HuH-7 (cell line): Measurements from ENCODE around the gene KRTAP2-3.

Experiments used
- DNase-seq: peaks from one replicate; pipeline ENCODE4 v3.0.0; 2011; ENCODE audit warnings: low spot score

The KRTAP2-3 gene

GRCh38 chr17:41029633-41030245, 30.2 kb downstream of the KRTAP2-3 start, which contains the start of gene KRTAP1-4:
Gene KRTAP1-4 (minus strand): TSS chr17:41030195. CDS start chr17:41030078, 117 bp downstream.
- DNase-seq: no peak

GRCh38 chr17:41026715-41027471, 33.0 kb downstream of the KRTAP2-3 start, which contains the start of gene KRTAP1-5:
Gene KRTAP1-5 (minus strand): TSS chr17:41027208. CDS start chr17:41027155, 53 bp downstream.
- DNase-seq: no peak

DNA sequence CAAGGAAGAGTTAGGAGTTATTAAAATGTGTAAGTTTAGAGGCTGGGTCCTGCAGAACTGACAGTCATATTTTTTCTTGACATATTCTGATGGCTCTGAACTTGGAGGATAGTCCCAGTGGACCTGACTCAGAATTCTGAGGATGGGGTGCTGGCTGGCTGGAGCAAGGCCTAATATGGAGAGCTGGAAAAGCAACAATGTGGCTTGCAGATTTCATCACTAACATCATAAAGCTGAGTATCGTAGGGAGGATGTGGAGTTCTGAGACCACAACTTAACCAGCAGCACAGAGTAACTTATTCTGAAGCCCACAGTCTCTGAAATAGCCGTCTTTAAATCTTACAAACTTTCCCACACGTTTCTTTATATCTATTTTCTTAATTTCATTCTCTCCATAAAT, 35.2 kb downstream of the KRTAP2-3 start:
- DNase-seq: no peak

- no peak for DNase-seq
Measured at GRCh38 chr17:41020336-41020735, 39.6 kb downstream of the KRTAP2-3 start.

GRCh38 chr17:41019415-41019814, 40.5 kb downstream of the KRTAP2-3 start:
- DNase-seq: no peak

DNA sequence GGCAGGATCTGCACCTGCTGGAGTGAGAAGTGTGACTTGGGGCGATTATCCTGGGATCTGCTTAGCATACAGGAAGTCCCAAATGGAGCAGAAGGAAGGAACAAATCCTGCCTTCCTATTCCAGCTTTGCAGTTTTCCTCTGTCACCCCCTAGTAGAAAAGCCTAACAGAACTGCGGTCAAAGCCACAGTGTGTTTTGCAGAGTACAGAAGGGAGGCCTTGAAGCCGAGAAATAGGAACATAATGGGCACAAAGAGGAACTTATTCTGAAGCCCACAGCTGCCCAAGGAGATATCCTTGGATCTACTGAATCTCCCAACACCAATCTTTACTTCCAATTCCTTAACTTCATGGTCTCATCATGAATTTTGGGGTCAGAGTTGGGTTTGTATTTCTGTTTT, 41.4 kb downstream of the KRTAP2-3 start:
- no peak for DNase-seq

- no peak for DNase-seq
Measured at GRCh38 chr17:41016578-41017215, 43.2 kb downstream of the KRTAP2-3 start.

GRCh38 chr17:41015454-41015853, 44.5 kb downstream of the KRTAP2-3 start:
- no peak for DNase-seq

DNA sequence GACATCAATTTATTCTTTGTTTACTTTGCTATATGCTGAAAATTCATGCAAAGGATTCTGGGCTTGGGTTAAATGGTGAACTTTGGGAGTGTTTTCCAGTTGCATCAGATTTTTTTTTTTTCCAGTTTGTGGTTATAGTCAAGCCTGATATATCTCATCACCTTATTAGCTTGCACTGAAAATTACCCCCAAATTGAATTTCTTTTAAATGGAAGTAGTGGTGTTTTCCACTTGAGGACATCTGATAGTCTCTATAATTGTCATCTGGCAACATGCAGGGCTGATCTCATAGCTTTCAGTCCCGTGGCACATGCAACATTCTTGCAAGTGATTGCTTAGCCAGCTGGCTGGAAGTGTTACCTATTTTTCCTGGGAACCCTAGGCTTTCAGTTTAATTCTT, 46.3 kb downstream of the KRTAP2-3 start:
- DNase-seq: no peak

GRCh38 chr17:41013181-41013580, 46.7 kb downstream of the KRTAP2-3 start:
- no peak for DNase-seq

DNA sequence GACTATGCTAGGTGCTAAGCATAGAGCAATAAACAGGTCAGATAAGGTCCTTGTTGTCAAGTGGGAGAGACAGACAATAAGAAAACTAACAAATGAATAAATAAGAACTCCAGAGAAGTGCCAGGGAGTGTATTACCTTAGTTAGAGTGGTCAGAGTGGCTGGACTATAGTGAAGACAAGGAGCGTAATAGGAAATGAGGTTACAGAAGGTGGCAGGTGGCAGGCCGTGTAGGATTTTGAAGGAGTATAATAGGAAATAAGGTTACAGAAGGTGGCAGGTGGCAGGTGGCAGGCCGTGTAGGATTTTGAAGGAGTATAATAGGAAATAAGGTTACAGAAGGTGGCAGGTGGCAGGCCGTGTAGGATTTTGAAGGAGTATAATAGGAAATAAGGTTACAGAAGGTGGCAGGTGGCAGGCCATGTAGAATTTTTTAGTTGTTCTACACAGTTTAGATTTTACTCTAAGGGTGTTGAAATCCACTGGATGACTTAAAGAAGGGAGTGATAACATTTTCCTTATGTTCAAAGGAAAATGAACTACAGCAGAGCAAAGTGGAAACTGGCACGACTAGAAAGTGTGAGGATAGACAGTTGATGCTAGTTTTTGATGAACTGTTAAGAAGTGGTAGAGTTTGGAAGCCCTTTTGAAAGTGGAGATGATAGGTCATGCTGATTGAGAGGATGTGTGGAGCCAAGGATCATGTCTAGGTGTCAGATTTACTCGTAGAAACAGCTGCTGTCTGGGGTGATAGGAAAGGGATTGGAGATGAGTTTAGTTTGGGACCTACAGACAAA, 47.4 kb downstream of the KRTAP2-3 start:
- no peak for DNase-seq

- no peak for DNase-seq
Measured at GRCh38 chr17:41010441-41010840, 49.5 kb downstream of the KRTAP2-3 start.

DNA sequence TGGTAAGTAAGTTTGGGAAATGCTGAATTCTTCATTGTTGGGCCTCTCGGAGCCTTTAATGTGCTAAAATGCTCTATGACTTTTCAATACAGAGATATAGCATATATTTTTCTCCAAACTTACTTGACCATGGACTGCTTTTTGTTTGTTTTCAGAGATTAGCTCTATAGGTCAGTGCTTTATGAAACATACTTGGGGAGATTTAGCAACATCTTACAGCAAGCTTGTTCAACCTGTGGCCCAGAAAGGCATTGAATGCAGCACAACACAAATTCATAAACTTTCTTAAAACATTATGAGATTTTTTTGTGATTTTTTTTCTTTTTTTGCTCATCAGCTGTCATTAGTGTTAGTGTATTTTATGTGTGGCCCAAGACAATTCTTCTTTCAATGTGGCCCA, 50.0 kb downstream of the KRTAP2-3 start:
- DNase-seq: no peak

DNA sequence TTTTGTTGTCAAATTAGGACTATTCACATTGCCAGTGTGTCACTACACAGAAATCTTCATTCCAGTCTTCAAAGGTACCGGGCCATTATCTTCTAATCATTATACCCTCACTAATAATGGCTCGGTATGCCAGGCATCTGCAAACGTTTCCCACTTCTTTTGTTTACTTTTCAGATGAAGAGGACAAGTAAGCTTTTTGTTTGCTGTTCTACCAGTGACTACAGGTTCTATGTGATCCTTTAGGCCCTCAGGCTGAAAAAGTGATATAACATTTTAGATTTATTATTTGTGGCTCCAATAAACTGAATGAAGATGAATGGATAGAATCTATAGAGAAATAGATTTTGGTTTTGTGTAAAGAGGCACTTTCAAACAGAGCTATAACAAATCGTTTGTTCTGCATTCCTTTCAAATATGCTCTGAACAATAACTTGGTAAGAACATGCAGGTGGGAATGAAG, 50.6 kb downstream of the KRTAP2-3 start:
- DNase-seq: no peak
